Astrocyte of the cerebellum (primary cell): ENCODE measurements around the gene PPFIA4.

Source experiments
- DNase-seq: peaks from one replicate; pipeline ENCODE4 v3.0.0-alpha.2; 2011; ENCODE audit warnings: low read depth
- H3K4me3 ChIP-seq: 2 replicates; pipeline ENCODE4 v1.5.1; 2011; ENCODE audit warnings: mild to moderate bottlenecking, low read depth, low read length, moderate library complexity
- in situ Hi-C: cut with HindIII; loops from 2 replicates; pipeline ENCODE4 v1.10.0; 2017; ENCODE audit warnings: low sequenced_read_pairs
- TF ChIP-seq, protein P1 (sequence below): IDR thresholded peaks from 2 replicates; pipeline ENCODE4 v1.5.1; 2012; ENCODE audit warnings: low read length, low read depth, moderate library complexity, mild to moderate bottlenecking; ENCODE audit errors: missing control alignments

The PPFIA4 gene

GRCh38 chr1:203126151-203126865 is 100.0 kb downstream of the PPFIA4 start:
- in situ Hi-C loops, result no loop called here
- DNase-seq, result no peak
- no peak overlapping the region for H3K4me3 ChIP-seq
- TF ChIP-seq, protein P1, sequence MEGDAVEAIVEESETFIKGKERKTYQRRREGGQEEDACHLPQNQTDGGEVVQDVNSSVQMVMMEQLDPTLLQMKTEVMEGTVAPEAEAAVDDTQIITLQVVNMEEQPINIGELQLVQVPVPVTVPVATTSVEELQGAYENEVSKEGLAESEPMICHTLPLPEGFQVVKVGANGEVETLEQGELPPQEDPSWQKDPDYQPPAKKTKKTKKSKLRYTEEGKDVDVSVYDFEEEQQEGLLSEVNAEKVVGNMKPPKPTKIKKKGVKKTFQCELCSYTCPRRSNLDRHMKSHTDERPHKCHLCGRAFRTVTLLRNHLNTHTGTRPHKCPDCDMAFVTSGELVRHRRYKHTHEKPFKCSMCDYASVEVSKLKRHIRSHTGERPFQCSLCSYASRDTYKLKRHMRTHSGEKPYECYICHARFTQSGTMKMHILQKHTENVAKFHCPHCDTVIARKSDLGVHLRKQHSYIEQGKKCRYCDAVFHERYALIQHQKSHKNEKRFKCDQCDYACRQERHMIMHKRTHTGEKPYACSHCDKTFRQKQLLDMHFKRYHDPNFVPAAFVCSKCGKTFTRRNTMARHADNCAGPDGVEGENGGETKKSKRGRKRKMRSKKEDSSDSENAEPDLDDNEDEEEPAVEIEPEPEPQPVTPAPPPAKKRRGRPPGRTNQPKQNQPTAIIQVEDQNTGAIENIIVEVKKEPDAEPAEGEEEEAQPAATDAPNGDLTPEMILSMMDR, result peak; percentile 59

DNA sequence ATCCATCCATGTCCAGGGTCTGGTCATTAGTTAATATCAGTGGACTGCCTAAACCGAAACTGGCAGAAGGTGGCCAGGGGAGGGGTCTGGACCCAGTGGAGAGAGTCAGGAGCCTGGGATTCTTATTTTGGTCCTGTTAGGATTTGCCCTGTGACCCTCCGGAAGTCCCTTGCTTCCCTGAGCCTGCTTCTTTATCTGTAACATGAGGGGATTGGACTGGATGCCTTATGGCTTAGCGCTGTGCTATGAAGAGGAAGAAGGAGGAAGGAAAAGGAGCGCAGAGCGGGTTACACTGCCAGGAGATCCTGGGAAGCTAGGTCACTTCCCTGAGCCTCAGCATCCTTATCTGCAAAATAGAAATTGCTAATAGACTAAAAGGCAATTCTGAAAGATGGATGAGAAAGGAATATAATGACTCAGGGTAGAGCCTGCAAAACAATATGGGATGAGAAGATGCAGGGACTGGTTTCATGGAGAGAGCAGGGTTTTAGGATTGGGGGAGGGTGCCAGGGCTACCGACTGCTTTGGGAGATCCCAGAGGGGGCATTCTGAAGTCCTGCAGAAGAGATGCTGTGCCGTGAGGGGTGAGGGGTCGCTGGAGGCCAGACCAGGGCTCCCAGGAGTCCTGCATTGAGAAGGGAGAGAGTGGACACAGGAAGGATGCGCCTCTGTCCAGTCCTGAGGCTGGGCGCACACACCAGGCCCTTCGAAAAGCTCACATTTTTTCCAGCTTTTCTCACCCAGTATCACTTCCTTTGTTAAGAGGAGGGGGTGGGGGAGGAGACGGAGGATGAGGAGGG is 100.8 kb downstream of the PPFIA4 start:
- DNase-seq, result no peak
- in situ Hi-C loops, result no loop called here
- H3K4me3 ChIP-seq, result peak overlapping the region; percentile 40
- TF ChIP-seq, protein P1, result no peak

DNA sequence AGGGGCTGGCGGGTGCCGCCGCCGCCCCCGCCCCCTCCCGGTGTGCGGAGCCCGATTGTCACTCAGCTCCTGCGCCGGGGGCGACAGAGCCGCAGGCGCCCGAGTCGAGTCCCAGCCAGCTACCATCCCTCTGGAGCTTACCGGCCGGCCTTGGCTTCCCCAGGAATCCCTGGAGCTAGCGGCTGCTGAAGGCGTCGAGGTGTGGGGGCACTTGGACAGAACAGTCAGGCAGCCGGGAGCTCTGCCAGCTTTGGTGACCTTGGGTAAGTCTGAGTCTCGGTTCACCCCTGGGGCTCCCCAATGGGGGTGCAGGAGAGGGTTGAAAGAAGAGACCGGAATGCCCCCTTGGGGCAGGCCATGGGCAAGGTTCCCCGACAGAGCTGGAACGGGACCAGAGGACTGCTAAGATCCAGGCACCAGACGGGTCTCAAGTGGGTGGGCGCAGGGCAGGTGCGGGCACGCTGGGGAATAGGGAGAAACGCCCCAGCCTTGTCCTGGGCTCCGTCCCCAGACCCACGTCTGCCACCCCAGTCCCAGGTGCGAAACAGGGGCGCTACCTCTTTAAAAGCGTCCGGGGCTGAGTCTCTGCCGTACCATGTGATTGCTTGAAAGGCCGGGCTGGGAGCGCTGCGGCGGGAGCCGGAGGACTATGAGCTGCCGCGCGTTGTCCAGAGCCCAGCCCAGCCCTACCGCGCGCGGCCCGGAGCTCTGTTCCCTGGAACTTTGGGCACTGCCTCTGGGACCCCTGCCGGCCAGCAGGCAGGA is 101.6 kb downstream of the PPFIA4 start, which contains the start of gene ADORA1:
ADORA1 (plus strand) TSS at position 61 of the 765 bp plus-strand sequence. CDS start 1,116 bp downstream, outside the sequence.
- TF ChIP-seq, protein P1, result peak; percentile 4
- DNase-seq, result peak; percentile 16
- in situ Hi-C loops, result no loop called here
- peak within 1 kb of the TSS; percentile 40 for H3K4me3 ChIP-seq

DNA sequence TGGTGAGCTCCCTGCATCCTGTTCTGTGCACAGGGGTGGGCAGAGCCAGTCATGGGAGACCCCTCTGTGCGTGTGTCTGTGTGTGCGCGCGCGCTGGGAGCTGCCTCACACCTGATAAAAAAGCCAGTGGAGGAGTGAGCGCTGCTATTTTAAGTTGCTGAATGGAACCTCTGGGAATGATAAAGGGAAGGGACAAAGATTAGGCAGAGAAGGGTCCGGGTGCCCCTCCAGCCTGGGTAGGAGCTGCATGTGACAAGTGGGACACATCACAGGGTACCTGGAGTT is 102.1 kb downstream of the PPFIA4 start:
- in situ Hi-C loops, result no loop called here
- H3K4me3 ChIP-seq, result peak overlapping the region; percentile 40
- TF ChIP-seq, protein P1, result no peak
- no peak for DNase-seq
